ENCODE measurements around the gene GGT7. TPM values are rescaled to one million over a fixed set of nuclear protein-coding genes. Genes with fewer than 3 reads are reported as not detected.
A peak's percentile ranks its signal among the peaks of the same experiment; 100 is the strongest.

Gene GGT7
- total and polyA plus RNA-seq, 9 of the 15 experiments (the other 6 are each of a cell fraction or from before 2014, with no cell fraction given): 0.04 to 18.3 (median 5.9) TPM

GRCh38 chr20:34824806-34825529 lies 47.7 kb downstream of the GGT7 start (continued):
- TF ChIP-seq, protein P1, sequence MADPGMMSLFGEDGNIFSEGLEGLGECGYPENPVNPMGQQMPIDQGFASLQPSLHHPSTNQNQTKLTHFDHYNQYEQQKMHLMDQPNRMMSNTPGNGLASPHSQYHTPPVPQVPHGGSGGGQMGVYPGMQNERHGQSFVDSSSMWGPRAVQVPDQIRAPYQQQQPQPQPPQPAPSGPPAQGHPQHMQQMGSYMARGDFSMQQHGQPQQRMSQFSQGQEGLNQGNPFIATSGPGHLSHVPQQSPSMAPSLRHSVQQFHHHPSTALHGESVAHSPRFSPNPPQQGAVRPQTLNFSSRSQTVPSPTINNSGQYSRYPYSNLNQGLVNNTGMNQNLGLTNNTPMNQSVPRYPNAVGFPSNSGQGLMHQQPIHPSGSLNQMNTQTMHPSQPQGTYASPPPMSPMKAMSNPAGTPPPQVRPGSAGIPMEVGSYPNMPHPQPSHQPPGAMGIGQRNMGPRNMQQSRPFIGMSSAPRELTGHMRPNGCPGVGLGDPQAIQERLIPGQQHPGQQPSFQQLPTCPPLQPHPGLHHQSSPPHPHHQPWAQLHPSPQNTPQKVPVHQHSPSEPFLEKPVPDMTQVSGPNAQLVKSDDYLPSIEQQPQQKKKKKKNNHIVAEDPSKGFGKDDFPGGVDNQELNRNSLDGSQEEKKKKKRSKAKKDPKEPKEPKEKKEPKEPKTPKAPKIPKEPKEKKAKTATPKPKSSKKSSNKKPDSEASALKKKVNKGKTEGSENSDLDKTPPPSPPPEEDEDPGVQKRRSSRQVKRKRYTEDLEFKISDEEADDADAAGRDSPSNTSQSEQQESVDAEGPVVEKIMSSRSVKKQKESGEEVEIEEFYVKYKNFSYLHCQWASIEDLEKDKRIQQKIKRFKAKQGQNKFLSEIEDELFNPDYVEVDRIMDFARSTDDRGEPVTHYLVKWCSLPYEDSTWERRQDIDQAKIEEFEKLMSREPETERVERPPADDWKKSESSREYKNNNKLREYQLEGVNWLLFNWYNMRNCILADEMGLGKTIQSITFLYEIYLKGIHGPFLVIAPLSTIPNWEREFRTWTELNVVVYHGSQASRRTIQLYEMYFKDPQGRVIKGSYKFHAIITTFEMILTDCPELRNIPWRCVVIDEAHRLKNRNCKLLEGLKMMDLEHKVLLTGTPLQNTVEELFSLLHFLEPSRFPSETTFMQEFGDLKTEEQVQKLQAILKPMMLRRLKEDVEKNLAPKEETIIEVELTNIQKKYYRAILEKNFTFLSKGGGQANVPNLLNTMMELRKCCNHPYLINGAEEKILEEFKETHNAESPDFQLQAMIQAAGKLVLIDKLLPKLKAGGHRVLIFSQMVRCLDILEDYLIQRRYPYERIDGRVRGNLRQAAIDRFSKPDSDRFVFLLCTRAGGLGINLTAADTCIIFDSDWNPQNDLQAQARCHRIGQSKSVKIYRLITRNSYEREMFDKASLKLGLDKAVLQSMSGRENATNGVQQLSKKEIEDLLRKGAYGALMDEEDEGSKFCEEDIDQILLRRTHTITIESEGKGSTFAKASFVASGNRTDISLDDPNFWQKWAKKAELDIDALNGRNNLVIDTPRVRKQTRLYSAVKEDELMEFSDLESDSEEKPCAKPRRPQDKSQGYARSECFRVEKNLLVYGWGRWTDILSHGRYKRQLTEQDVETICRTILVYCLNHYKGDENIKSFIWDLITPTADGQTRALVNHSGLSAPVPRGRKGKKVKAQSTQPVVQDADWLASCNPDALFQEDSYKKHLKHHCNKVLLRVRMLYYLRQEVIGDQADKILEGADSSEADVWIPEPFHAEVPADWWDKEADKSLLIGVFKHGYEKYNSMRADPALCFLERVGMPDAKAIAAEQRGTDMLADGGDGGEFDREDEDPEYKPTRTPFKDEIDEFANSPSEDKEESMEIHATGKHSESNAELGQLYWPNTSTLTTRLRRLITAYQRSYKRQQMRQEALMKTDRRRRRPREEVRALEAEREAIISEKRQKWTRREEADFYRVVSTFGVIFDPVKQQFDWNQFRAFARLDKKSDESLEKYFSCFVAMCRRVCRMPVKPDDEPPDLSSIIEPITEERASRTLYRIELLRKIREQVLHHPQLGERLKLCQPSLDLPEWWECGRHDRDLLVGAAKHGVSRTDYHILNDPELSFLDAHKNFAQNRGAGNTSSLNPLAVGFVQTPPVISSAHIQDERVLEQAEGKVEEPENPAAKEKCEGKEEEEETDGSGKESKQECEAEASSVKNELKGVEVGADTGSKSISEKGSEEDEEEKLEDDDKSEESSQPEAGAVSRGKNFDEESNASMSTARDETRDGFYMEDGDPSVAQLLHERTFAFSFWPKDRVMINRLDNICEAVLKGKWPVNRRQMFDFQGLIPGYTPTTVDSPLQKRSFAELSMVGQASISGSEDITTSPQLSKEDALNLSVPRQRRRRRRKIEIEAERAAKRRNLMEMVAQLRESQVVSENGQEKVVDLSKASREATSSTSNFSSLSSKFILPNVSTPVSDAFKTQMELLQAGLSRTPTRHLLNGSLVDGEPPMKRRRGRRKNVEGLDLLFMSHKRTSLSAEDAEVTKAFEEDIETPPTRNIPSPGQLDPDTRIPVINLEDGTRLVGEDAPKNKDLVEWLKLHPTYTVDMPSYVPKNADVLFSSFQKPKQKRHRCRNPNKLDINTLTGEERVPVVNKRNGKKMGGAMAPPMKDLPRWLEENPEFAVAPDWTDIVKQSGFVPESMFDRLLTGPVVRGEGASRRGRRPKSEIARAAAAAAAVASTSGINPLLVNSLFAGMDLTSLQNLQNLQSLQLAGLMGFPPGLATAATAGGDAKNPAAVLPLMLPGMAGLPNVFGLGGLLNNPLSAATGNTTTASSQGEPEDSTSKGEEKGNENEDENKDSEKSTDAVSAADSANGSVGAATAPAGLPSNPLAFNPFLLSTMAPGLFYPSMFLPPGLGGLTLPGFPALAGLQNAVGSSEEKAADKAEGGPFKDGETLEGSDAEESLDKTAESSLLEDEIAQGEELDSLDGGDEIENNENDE (IDR thresholded peaks at IDR 0.05; ENCODE audit: low read depth, low read length): no peak
- TF ChIP-seq, protein P2, sequence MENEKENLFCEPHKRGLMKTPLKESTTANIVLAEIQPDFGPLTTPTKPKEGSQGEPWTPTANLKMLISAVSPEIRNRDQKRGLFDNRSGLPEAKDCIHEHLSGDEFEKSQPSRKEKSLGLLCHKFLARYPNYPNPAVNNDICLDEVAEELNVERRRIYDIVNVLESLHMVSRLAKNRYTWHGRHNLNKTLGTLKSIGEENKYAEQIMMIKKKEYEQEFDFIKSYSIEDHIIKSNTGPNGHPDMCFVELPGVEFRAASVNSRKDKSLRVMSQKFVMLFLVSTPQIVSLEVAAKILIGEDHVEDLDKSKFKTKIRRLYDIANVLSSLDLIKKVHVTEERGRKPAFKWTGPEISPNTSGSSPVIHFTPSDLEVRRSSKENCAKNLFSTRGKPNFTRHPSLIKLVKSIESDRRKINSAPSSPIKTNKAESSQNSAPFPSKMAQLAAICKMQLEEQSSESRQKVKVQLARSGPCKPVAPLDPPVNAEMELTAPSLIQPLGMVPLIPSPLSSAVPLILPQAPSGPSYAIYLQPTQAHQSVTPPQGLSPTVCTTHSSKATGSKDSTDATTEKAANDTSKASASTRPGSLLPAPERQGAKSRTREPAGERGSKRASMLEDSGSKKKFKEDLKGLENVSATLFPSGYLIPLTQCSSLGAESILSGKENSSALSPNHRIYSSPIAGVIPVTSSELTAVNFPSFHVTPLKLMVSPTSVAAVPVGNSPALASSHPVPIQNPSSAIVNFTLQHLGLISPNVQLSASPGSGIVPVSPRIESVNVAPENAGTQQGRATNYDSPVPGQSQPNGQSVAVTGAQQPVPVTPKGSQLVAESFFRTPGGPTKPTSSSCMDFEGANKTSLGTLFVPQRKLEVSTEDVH (IDR thresholded peaks at IDR 0.05; ENCODE audit: low read depth, partially characterized antibody): no peak
- TF ChIP-seq THRB (CRISPR knock-in tag; conservative IDR thresholded peaks at IDR 0.05) (no peak), RNF2 (IDR thresholded peaks at IDR 0.05) (no peak), HDAC6 (IDR thresholded peaks at IDR 0.05; ENCODE audit: low read depth, low read length) (no peak), HBP1 (CRISPR knock-in tag; IDR thresholded peaks at IDR 0.05) (no peak), RBFOX2 (IDR thresholded peaks at IDR 0.05; ENCODE audit: low read depth, low read length) (peak; percentile 77), SIN3A (IDR thresholded peaks at IDR 0.05; ENCODE audit: borderline replicate concordance in 2 of 2, control insufficient read depth in 1 of 2, low read depth in 2 of 2, low read length in 2 of 2) (0 out of 4 replicates have a peak, but pooled peaks of 1 of the 2 experiments have one; percentile 37), ZNF408 (CRISPR knock-in tag; IDR thresholded peaks at IDR 0.05; ENCODE audit: low read depth) (no peak)
